ENCODE results near the gene MID1. TPM values are rescaled to one million over a fixed set of nuclear protein-coding genes. Genes with fewer than 3 reads are reported as not detected.

Gene MID1
- total RNA-seq, 1 donor from 2014 or later: 32.5 TPM

GRCh38 chrX:10554612-10555270 is 65.6 kb downstream of the MID1 start:
- no peak for TF ChIP-seq CTCF (IDR thresholded peaks at IDR 0.05; ENCODE audit: unreplicated experiment)
- Mint-ChIP-seq H3K36me3 (ENCODE audit: insufficient read depth) (peaks cover 1% of the 10 kb centered on the region), H3K27ac (no peak overlapping the region), H3K4me1 (ENCODE audit: low read depth) (no peaks in the 10 kb centered on the region), H3K27me3 (no peaks in the 10 kb centered on the region), H3K4me3 (ENCODE audit: low read depth) (no peak overlapping the region), H3K9me3 (ENCODE audit: low read depth) (peaks cover 16% of the 10 kb centered on the region)
- no peak for DNase-seq (ENCODE audit: low spot score, unreplicated experiment)

DNA sequence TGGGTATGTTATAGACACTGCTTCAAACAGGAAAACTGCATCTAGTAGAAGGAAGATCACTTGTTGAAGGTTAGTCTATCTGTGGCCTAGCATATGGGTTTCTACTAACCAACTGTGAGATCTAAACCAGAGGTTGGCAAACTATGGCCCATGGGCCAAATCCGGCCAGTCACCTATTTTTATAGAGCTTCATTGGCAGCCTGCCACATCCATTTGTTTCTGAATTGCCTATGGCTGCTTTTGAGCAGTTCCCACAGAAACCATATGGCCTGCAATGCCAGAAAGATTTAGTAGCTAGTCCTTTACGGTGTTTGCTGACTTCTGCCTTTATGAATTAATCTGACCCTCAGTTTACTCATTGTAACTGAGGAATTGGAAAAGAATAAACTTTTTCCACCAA is 71.1 kb downstream of the MID1 start:
- no peak for DNase-seq (ENCODE audit: low spot score, unreplicated experiment)
- TF ChIP-seq CTCF (IDR thresholded peaks at IDR 0.05; ENCODE audit: unreplicated experiment): no peak
- Mint-ChIP-seq H3K4me1 (ENCODE audit: low read depth) (no peaks in the 10 kb centered on the region), H3K27me3 (no peaks in the 10 kb centered on the region), H3K36me3 (ENCODE audit: insufficient read depth) (peaks cover 2% of the 10 kb centered on the region), H3K27ac (no peak overlapping the region), H3K9me3 (ENCODE audit: low read depth) (peaks cover 13% of the 10 kb centered on the region), H3K4me3 (ENCODE audit: low read depth) (no peak overlapping the region)

GRCh38 chrX:10548688-10549087 is 71.7 kb downstream of the MID1 start:
- no peak overlapping the region for H3K27ac Mint-ChIP-seq
- peaks cover 13% of the 10 kb centered on the region for H3K9me3 Mint-ChIP-seq (ENCODE audit: low read depth)
- peaks cover 2% of the 10 kb centered on the region for H3K36me3 Mint-ChIP-seq (ENCODE audit: insufficient read depth)
- no peak overlapping the region for H3K4me3 Mint-ChIP-seq (ENCODE audit: low read depth)
- DNase-seq (ENCODE audit: low spot score, unreplicated experiment): no peak
- no peak for TF ChIP-seq CTCF (IDR thresholded peaks at IDR 0.05; ENCODE audit: unreplicated experiment)
- H3K4me1 Mint-ChIP-seq (ENCODE audit: low read depth): no peaks in the 10 kb centered on the region
- no peaks in the 10 kb centered on the region for H3K27me3 Mint-ChIP-seq

DNA sequence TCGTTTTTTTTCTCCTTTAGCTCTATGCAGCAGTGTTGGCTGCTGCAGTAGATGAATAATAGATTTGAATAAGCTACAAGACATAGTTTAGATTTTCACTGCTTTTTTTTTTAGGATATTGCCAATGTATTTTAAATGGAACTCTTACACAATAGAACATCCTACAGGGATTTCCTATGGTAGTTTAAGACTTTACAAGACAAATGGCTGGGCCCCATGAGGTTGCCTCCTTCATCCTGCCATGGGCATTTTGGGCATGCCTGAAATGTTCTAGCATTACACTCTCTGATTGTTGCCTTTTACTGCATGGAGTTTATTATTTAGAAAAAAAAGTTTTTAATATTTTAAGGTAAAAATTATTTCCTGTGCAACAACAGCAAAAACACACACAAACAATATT is 74.5 kb downstream of the MID1 start:
- H3K4me1 Mint-ChIP-seq (ENCODE audit: low read depth): no peaks in the 10 kb centered on the region
- no peaks in the 10 kb centered on the region for H3K27me3 Mint-ChIP-seq
- no peak overlapping the region for H3K27ac Mint-ChIP-seq
- no peak overlapping the region for H3K4me3 Mint-ChIP-seq (ENCODE audit: low read depth)
- H3K9me3 Mint-ChIP-seq (ENCODE audit: low read depth): peaks cover 9% of the 10 kb centered on the region
- H3K36me3 Mint-ChIP-seq (ENCODE audit: insufficient read depth): peaks cover 2% of the 10 kb centered on the region
- no peak for DNase-seq (ENCODE audit: low spot score, unreplicated experiment)
- no peak for TF ChIP-seq CTCF (IDR thresholded peaks at IDR 0.05; ENCODE audit: unreplicated experiment)

- peaks cover 2% of the 10 kb centered on the region for H3K36me3 Mint-ChIP-seq (ENCODE audit: insufficient read depth)
- peaks cover 1% of the 10 kb centered on the region for H3K4me1 Mint-ChIP-seq (ENCODE audit: low read depth)
- no peak overlapping the region for H3K4me3 Mint-ChIP-seq (ENCODE audit: low read depth)
- no peak for TF ChIP-seq CTCF (IDR thresholded peaks at IDR 0.05; ENCODE audit: unreplicated experiment)
- no peak overlapping the region for H3K27ac Mint-ChIP-seq
- H3K27me3 Mint-ChIP-seq: no peaks in the 10 kb centered on the region
- H3K9me3 Mint-ChIP-seq (ENCODE audit: low read depth): peaks cover 12% of the 10 kb centered on the region
- DNase-seq (ENCODE audit: low spot score, unreplicated experiment): no peak
Measured at GRCh38 chrX:10542586-10542985, 77.8 kb downstream of the MID1 start.
